RKO (cell line): ENCODE results near the gene P2RX3.
"Not testable (repeated sequence)": the region's sequence is repeated elsewhere in the genome, so short reads cannot be mapped to it uniquely, and the experiment has no call there.

ENCODE experiments used
- DNase-seq: peaks from one replicate; pipeline ENCODE4 v3.0.0-alpha.2; 2016; ENCODE audit warnings: low spot score

Gene P2RX3

DNA sequence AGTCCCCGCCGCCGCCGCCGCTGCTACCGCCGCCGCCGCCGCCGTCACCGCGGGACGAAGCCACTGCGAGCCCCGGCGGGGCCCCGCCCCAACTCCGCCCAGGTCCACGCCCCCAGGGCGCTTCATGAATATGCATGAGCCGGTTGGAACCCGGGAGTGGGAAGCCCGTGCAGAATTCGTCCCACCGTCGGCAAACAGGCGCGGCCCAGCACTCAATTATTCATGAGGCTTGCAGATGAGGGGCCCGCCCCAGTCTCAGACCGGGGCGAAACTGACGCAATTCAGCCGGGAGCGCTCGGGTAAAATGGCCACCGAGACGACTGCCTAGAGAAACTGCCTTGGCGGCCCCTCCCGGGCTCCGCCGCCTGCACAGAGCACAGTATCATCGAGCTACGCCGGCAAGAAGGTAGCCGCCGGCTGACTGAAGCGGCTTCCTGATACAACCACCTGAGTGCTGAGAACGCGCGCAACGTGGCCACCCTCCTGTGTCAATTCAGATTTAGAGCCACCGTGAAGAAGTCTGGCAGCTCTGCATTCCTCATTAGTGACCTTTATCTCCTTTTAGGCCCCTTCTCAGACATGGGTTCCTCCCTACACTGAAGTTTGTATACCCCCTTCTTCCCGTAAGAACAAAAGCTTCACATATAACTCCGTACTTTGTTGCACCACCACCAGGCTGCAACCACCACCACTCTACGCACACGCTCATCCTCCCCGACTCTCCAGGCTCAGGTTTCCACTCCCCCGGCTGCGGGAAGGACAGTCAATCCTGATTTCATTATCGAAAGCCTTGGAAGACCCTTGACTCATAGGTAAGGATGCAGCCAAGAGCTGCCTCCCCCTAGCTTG is 13.0 kb upstream of the P2RX3 start, which contains the start of gene TNKS1BP1:
TNKS1BP1 (minus strand) TSS at position 67 of the 849 bp plus-strand sequence. CDS start 3,067 bp downstream, outside the sequence.
- peak; percentile 96 for DNase-seq

GRCh38 chr11:57325735-57326048 is 12.5 kb upstream of the P2RX3 start:
- no peak for DNase-seq

- DNase-seq: no peak
Observed at GRCh38 chr11:57327721-57328120, 10.4 kb upstream of the P2RX3 start.

GRCh38 chr11:57330029-57330428 is 8.1 kb upstream of the P2RX3 start:
- DNase-seq: no peak

DNA sequence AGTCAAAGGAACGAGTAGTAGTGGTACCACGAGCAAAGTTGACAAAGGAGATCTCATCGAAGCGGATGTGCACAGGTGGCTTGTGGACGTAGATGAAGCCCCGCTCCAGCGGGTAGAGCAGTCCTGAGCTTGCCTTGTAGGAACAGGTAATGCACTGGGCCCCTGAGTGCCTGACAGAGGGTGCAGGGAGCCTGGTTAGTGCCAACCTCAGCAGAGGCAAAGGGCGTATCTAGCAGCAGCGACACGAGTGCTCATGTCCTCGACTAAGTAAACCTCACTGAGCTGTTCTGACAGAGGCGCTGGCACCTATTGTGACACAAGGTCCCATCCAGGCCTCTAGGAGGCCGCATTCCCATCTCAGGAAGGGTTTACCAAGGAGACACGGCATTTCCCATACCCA is 6.4 kb upstream of the P2RX3 start:
- DNase-seq: no peak

- DNase-seq: no peak
Observed at GRCh38 chr11:57332694-57333440, 5.3 kb upstream of the P2RX3 start.

DNA sequence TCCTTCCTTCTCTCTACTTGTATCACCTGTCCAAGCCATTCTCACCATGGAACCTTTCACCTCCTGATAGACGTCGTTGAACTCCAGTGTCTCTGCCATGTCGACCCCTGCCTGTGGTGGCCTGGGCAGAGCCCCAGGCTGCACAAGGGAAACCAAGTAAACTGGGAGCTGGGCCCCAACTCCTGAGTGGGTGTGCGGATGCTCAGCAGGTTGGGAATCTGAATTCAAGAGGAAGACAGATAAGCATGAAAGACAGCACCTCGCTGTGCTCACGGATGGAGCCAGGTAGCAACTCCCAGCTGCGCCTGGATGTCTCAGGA is 3.2 kb upstream of the P2RX3 start:
- DNase-seq: no peak

- peak; percentile 92 for DNase-seq
Observed at GRCh38 chr11:57335343-57336110, 2.6 kb upstream of the P2RX3 start, which contains the start of gene SSRP1. TSS of gene SSRP1 (minus strand) at chr11:57335892. CDS start at chr11:57335121, 771 bp downstream.

DNA sequence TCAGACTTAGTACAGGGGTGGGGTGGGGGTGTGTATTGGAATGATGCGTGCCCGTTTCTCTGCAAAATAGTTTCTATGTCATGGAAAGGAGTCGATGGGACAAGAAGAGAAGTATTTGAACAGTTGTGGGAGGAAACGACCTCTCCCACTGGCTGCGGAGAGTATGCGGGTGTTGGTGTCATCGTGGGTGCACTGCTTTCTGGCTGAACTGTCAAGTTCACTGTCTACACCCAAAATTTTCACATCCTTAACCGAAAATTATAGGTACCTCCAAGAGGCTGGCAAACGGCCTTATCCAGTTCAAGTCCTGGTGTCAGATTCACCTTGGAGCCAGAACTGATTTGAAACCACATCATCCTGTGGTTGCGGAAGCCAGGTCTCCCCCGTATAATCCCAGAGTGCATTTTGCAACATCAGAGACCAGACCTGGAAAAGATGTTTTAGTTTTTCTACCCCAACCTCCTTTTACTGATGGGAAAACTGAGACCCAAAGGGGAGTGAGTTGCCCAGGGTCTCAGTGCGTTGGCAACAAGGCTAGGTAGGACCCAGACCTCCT is 2.0 kb upstream of the P2RX3 start:
- peak; percentile 18 for DNase-seq

DNA sequence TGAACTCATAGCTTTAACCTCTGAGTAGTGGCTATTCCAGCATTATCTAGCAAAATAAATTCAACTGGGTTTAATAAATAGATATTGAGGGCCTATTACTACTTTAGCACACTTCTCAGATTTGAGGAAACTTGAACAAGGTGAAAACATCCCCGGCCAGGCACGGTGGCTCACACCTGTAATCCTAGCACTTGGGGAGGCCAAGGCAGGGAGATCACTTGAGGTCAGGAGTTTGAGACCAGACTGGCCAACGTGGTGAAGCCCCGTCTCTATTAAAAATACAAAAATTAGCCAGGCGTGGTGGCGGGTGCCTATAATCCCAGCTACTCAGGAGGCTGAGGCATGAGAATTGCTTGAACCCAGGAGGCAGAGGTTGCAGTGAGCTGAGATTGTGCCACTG is 1.3 kb upstream of the P2RX3 start:
- DNase-seq: not testable (repeated sequence)

- DNase-seq: no peak
Observed at GRCh38 chr11:57339328-57339727, 1.2 kb downstream of the P2RX3 start.

GRCh38 chr11:57340039-57340615 is 2.0 kb downstream of the P2RX3 start:
- DNase-seq: no peak

GRCh38 chr11:57341250-57341808 is 3.2 kb downstream of the P2RX3 start:
- DNase-seq: no peak

DNA sequence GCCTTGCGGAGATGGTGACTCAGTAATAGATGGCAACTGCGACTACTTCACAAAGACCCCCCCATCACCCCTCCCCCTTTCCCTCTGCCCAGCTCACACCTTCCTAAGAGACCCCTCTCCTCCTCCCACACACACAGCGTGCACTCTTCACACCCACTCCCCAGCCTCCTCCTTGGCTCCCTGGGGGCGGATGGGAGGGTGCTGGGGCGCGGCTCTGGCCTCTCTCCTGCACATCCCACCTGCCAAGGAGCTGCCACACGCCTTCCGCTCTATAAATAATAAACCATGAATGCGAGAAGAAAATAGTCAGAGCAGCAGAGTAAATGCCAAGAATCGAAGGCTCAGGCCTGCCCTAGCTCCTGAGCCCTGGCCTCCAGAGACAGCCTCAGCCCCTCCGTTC is 4.5 kb downstream of the P2RX3 start:
- DNase-seq: no peak

DNA sequence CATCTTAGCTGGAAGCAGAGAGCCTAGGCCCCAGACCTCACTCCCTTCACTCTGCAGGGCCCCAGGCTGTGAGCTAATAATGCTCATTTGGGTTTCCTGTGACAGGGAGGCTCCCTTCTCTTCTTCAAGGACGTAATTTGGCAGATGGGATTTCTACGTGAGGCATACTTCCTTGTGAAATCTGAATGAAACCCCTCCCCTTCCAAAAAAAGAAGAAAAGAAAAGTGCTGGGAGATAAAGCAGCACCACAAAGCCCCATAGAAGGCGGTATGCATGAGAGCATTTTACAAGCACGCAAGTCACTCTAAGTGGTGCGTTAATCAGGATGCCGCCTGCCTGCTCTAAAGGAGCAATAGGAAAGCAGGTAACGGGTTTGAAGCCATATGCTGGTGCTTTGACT is 5.7 kb downstream of the P2RX3 start:
- DNase-seq: no peak

DNA sequence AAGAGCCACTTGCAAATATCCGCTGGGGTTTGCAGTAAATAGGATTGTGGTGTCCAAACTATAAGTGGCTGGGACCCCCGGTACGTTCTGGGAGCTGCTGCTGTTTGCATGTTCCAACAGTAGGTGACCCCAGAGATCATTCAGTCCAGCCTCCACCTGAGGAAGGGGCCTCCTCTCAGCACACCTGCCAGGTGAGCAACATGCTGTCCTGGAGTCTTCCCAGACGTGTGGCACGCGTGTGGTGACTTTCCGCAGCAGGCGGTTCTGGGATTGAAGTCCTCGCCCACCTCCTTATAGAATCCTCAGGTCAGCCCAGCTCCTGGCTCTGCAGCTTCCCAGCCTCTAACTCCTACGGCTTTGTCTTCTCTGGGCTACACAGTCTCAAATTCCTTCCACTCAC is 6.7 kb downstream of the P2RX3 start:
- DNase-seq: no peak

- DNase-seq: peak; percentile 74
Observed at GRCh38 chr11:57345555-57346211, 7.5 kb downstream of the P2RX3 start.

- no peak for DNase-seq
Observed at GRCh38 chr11:57347336-57347735, 9.2 kb downstream of the P2RX3 start.

GRCh38 chr11:57348052-57348451 is 9.9 kb downstream of the P2RX3 start:
- DNase-seq: no peak

DNA sequence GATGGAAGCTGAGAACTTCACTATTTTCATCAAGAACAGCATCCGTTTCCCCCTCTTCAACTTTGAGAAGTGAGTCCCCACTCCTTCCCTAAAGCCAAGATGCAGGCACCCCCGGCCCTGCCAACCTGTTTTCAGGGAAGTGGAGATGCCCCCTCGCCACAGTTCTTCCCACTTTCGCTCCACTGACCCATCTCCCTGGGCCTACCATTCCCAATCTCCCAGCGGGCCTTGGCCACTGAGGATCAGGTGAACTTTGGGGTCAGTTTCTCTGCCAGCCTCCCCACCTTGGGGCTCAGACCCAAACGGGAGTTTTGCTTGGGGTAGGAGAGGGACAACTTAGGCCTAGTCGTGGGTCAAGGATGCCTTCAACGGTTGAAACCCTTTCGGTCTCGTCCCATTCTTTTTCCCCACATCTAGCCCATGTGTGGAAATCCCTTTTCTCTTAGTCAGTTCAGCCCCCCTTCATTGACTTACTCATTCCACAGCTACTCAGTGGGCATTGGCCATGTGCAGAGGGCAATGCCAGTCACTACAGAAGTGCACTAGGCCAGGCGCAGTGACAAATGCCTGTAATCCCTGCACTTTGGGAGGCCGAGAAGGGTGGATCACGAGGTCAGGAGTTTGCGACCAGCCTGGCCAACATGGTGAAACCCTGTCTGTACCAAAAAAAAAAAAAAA is 10.6 kb downstream of the P2RX3 start:
- DNase-seq: no peak
